ENCODE data around the gene CTPS1. TPM values are rescaled to one million over a fixed set of nuclear protein-coding genes. Genes with fewer than 3 reads are reported as not detected.

Gene CTPS1
- total and polyA plus RNA-seq, 2 of the 13 experiments (the other 11 are each of a cell fraction or from before 2014, with no cell fraction given): 9.6 to 42.8 TPM

DNA sequence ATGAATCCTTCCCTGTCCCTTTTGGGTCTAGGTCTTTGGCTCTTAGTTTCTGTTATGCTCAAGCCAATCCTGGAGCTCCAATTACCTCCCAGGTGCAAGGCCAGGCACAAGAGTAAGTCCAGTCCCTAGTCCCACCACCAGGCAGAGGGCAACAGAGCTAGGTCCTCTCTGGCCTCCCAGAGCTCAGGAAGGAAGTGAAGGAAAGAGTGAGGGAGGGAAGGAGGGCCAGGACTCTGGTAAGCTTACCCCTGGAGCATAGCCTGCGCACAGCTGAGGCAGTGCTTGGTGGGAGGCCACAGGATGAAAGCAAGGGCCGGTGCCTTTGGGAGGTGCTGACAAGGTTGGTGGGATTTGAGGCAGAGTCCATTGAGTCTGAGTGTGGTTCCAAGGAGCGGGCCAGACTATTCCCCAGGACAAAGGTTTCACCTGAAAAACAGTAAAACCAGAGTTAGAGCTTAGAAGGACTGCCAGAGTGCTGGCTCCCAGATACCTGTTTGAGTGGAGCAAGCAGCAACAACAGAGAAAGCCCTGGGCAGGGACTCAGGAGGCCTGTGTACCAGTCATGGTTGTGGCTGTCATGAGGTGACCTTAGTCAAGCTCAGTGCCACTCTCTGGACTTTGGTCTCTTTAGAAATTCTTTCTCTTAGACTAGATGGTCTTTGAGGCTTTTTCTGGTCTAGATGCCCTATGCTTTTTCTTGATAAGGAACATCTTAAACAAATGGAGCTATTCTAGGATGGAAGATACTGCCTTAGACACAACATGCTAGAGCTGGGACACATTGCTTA, 57.8 kb downstream of the CTPS1 start:
- no peaks in the 10 kb centered on the region for H3K79me2 ChIP-seq (ENCODE audit: insufficient read depth, low read length)
- H3K27me3 ChIP-seq (ENCODE audit: control insufficient read depth in 1 of 2, insufficient read depth in 2 of 2, low read length in 2 of 2): no peaks in the 10 kb centered on the region
- TF ChIP-seq RBM39 (IDR thresholded peaks at IDR 0.05; ENCODE audit: low read depth, low read length, poor library complexity, severe bottlenecking): no peak
- TF ChIP-seq HNF4A (CRISPR knock-in tag; IDR thresholded peaks at IDR 0.05): peak; percentile 31; the same call in 1 of the 2 replicates
- TF ChIP-seq HDAC2 (CRISPR knock-in tag; IDR thresholded peaks at IDR 0.05): no peak
- ATAC-seq (peak; percentile 71), FAIRE-seq (no peak), DNase-seq (ENCODE audit: low spot score) (no peak)
- WGBS (ENCODE audit: low lambda C conversion rate): 100% methylated on average over 3 of the region's 3 CpGs
- POLR2A ChIA-PET: no interaction called here
- H4K20me1 ChIP-seq (ENCODE audit: insufficient read depth, low read length): no peaks in the 10 kb centered on the region
- H3K4me2 ChIP-seq (ENCODE audit: low read depth, low read length): no peak overlapping the region
- in situ Hi-C loops (cut with HindIII; ENCODE audit: extremely low pct_ligation_motif_present, low pct_unique_long_range_greater_than_20kb) (no loop called here), intact Hi-C loops (cut with micrococcal nuclease; ENCODE audit: unreplicated experiment) (no loop called here)
- no peak overlapping the region for H2AFZ ChIP-seq (ENCODE audit: low read length)
- no peaks in the 10 kb centered on the region for H3K9me3 ChIP-seq (ENCODE audit: low read length)
- H3K27ac ChIP-seq (ENCODE audit: extremely low read length, insufficient read depth, low read length): no peak overlapping the region
- peaks cover 12 to 47% of the 10 kb centered on the region in 2 experiments for H3K36me3 ChIP-seq (replicated peaks in 1 of 2; ENCODE audit: control insufficient read depth in 1 of 2, insufficient read depth in 2 of 2, low read length in 2 of 2)
- H3K4me1 ChIP-seq (ENCODE audit: insufficient read depth, low read length): peaks cover 18% of the 10 kb centered on the region
- H3K9ac ChIP-seq (ENCODE audit: insufficient read depth, low read depth, low read length): no peak overlapping the region
- BruUV-seq (replicated peaks): no TSS peak
- H3K4me3 ChIP-seq (replicated peaks in 1 of 3; ENCODE audit: insufficient read depth in 1 of 3, low read depth in 2 of 3, low read length in 3 of 3): no peak overlapping the region
- CTCF ChIA-PET (ENCODE audit: low intra/inter-chr PET ratio, low total read pairs): no interaction called here

DNA sequence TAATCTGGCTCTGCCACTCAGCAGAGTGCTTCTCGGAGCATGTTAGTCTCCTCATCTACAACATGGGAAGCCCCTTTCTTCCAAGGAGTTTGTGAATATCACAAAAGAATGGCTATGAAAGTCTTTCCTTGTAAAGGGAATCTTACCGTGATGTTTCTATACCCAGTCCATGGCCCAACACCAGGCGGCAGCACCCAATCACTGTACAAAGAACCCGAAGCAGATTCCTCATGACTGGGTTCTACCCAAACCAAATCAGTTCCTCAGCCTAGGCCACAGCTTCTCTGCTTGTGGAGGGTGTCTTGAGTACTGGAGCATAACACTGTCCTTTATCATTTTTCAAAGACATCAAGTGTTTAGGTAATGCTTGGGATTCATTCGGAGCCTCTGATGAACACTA, 58.6 kb downstream of the CTPS1 start:
- Histone ChIP-seq H3K9me3 (ENCODE audit: low read length) (no peaks in the 10 kb centered on the region), H3K79me2 (ENCODE audit: insufficient read depth, low read length) (no peaks in the 10 kb centered on the region), H3K36me3 (replicated peaks in 1 of 2; ENCODE audit: control insufficient read depth in 1 of 2, insufficient read depth in 2 of 2, low read length in 2 of 2) (peaks cover 9 to 49% of the 10 kb centered on the region in 2 experiments), H3K27ac (ENCODE audit: extremely low read length, insufficient read depth, low read length) (no peak overlapping the region), H3K4me3 (replicated peaks in 1 of 3; ENCODE audit: insufficient read depth in 1 of 3, low read depth in 2 of 3, low read length in 3 of 3) (no peak overlapping the region), H3K4me1 (ENCODE audit: insufficient read depth, low read length) (peaks cover 13% of the 10 kb centered on the region), H3K27me3 (ENCODE audit: control insufficient read depth in 1 of 2, insufficient read depth in 2 of 2, low read length in 2 of 2) (no peaks in the 10 kb centered on the region), H3K4me2 (ENCODE audit: low read depth, low read length) (no peak overlapping the region), H4K20me1 (ENCODE audit: insufficient read depth, low read length) (no peaks in the 10 kb centered on the region), H3K9ac (ENCODE audit: insufficient read depth, low read depth, low read length) (no peak overlapping the region), H2AFZ (ENCODE audit: low read length) (no peak overlapping the region)
- POLR2A ChIA-PET: no interaction called here
- in situ Hi-C loops (cut with HindIII; ENCODE audit: extremely low pct_ligation_motif_present, low pct_unique_long_range_greater_than_20kb): no loop called here
- no peak for DNase-seq (ENCODE audit: low spot score)
- 94% methylated on average over 5 of the region's 5 CpGs for WGBS (ENCODE audit: low lambda C conversion rate)
- BruUV-seq (replicated peaks): no TSS peak
- CTCF ChIA-PET (ENCODE audit: low intra/inter-chr PET ratio, low total read pairs): no interaction called here
- no peak for ATAC-seq
- no peak for TF ChIP-seq ZNF431 (CRISPR knock-in tag; IDR thresholded peaks at IDR 0.05; ENCODE audit: borderline replicate concordance, low read depth)
- TF ChIP-seq CTCF (CRISPR knock-in tag; IDR thresholded peaks at IDR 0.05): 0 out of 2 replicates have a peak, but pooled peaks have one; percentile 12
- intact Hi-C loops (cut with micrococcal nuclease; ENCODE audit: unreplicated experiment): no loop called here
- FAIRE-seq: no peak
